ENCODE results near the gene CD81. TPM values are rescaled to one million over a fixed set of nuclear protein-coding genes. Genes with fewer than 3 reads are reported as not detected.
"Not testable (repeated sequence)": the region's sequence is repeated elsewhere in the genome, so short reads cannot be mapped to it uniquely, and the experiment has no call there.

Gene CD81
- 739 TPM for polyA plus RNA-seq (2012; ENCODE audit: insufficient read depth, insufficient read length, low read depth)

DNA sequence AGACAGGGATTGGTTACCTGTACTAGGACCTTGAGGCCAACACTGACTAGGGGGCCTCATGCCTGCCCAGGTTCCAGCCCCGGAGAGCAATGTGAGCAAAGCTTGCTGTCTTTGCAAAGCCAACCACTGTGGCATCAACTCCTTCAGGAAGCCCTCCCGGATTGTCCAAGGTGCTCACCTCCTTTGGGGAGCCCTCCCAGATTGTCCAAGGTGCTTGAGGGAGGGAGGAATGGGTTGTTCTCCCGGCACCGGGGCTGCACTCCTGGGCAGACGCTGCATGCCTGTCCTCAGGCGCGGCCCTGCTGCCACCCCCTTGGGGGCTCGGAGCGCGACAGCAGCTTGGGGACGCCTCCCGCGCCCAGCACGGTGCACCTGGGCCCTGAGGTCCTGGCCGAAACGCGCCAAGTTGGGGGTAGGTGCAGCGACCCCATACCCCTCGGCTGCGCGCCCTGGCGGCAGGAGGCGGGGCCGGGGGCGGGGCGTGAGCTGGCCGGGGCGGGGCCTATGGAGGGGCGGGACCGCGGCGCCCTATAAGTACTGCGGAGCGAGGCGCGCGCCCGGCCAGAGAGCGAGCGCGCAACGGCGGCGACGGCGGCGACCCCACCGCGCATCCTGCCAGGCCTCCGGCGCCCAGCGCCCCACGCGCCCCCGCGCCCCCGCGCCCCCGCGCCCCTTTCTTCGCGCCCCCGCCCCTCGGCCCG, at the start of gene CD81:
CD81 (plus strand) TSS at position 560 of the 701 bp plus-strand sequence. CDS start 240 bp downstream, outside the sequence.
- Histone ChIP-seq H3K4me3 (ENCODE audit: low read depth, low read length) (peak within 1 kb of the TSS; percentile 73), H3K27me3 (no peaks in the 10 kb centered on the region), H3K36me3 (no peaks in the 10 kb centered on the region; the same call in 1 of the 2 replicates), H3K4me1 (no peaks in the 10 kb centered on the region), H3K9me3 (no peaks in the 10 kb centered on the region)
- DNase-seq: peak; percentile 47
- TF ChIP-seq, protein P1, sequence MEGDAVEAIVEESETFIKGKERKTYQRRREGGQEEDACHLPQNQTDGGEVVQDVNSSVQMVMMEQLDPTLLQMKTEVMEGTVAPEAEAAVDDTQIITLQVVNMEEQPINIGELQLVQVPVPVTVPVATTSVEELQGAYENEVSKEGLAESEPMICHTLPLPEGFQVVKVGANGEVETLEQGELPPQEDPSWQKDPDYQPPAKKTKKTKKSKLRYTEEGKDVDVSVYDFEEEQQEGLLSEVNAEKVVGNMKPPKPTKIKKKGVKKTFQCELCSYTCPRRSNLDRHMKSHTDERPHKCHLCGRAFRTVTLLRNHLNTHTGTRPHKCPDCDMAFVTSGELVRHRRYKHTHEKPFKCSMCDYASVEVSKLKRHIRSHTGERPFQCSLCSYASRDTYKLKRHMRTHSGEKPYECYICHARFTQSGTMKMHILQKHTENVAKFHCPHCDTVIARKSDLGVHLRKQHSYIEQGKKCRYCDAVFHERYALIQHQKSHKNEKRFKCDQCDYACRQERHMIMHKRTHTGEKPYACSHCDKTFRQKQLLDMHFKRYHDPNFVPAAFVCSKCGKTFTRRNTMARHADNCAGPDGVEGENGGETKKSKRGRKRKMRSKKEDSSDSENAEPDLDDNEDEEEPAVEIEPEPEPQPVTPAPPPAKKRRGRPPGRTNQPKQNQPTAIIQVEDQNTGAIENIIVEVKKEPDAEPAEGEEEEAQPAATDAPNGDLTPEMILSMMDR (IDR thresholded peaks at IDR 0.05; ENCODE audit: low read depth, low read length): no peak

DNA sequence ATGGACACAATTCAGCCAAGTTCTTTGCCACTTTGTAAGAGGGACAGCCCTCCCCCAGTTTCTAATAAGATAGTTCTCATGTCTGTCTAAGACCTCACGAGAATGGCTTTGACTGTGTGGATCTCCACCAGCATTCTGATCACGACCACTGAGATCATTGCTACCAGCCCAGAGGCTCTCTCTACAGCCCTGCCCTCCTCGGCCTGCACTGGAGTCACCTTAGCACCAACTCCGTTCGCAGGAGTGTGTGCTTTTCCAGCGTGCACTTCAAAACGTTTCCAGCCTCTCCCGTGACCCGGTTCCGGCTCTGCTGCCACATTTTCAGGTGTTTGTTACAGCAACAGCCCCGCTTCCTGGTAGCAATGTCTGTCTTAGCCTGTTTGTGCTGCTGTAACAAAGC, 49.1 kb upstream of the CD81 start:
- TF ChIP-seq, protein P1 (IDR thresholded peaks at IDR 0.05; ENCODE audit: low read depth, low read length): no peak
- no peaks in the 10 kb centered on the region for H3K27me3 ChIP-seq
- no peak for DNase-seq
- no peak overlapping the region for H3K4me3 ChIP-seq (ENCODE audit: low read depth, low read length)
- no peaks in the 10 kb centered on the region for H3K9me3 ChIP-seq
- no peaks in the 10 kb centered on the region for H3K4me1 ChIP-seq
- H3K36me3 ChIP-seq: no peaks in the 10 kb centered on the region

DNA sequence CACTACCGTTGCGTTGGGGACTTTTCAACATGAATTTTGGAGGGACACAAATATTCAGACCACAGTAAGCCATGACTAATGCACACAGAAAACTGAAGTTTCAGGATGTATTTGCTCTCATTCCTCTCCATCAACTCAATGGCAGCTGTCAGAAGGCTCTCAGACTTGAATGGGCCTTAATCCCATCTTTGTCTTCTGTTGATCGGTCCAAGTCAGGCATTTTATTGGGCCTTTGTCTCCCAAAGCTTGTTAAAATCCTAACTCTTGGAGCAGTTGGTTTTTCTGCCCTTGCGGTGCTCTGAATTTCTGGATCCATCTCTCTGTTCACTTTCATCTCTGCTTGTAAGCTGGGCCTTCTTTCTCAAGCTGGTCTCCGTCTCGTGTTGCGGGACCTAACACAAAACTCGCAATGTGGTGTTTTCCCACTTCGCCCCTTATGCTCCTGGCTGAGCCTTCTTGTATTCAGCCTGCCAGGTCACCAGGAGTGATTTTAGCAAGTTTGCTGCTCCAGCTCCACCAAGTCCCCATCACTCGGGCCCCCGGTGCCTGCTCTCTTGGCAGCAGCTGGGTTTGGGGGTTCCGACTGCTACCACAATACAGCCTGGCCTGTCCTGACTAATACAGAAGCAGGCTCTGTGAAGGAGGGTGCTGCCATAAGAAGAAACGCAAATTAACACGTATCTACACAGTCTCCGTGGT, 48.3 kb upstream of the CD81 start:
- Histone ChIP-seq H3K4me3 (ENCODE audit: low read depth, low read length) (no peak overlapping the region), H3K36me3 (no peaks in the 10 kb centered on the region), H3K27me3 (no peaks in the 10 kb centered on the region), H3K4me1 (no peaks in the 10 kb centered on the region), H3K9me3 (no peaks in the 10 kb centered on the region)
- DNase-seq: no peak
- TF ChIP-seq, protein P1 (IDR thresholded peaks at IDR 0.05; ENCODE audit: low read depth, low read length): no peak

GRCh38 chr11:2329551-2329950, 47.6 kb upstream of the CD81 start:
- Histone ChIP-seq H3K27me3 (no peaks in the 10 kb centered on the region), H3K4me3 (ENCODE audit: low read depth, low read length) (no peak overlapping the region), H3K4me1 (no peaks in the 10 kb centered on the region), H3K36me3 (no peaks in the 10 kb centered on the region), H3K9me3 (no peaks in the 10 kb centered on the region)
- no peak for DNase-seq
- TF ChIP-seq, protein P1 (IDR thresholded peaks at IDR 0.05; ENCODE audit: low read depth, low read length): no peak

GRCh38 chr11:2330696-2331095, 46.4 kb upstream of the CD81 start:
- TF ChIP-seq, protein P1 (IDR thresholded peaks at IDR 0.05; ENCODE audit: low read depth, low read length): no peak
- no peaks in the 10 kb centered on the region for H3K36me3 ChIP-seq
- H3K4me1 ChIP-seq: no peaks in the 10 kb centered on the region
- no peak overlapping the region for H3K4me3 ChIP-seq (ENCODE audit: low read depth, low read length)
- no peaks in the 10 kb centered on the region for H3K9me3 ChIP-seq
- DNase-seq: no peak
- no peaks in the 10 kb centered on the region for H3K27me3 ChIP-seq

- Histone ChIP-seq H3K4me3 (ENCODE audit: low read depth, low read length) (no peak overlapping the region), H3K4me1 (no peaks in the 10 kb centered on the region), H3K9me3 (no peaks in the 10 kb centered on the region), H3K27me3 (no peaks in the 10 kb centered on the region), H3K36me3 (no peaks in the 10 kb centered on the region)
- DNase-seq: no peak
- TF ChIP-seq, protein P1 (IDR thresholded peaks at IDR 0.05; ENCODE audit: low read depth, low read length): no peak
Observed at GRCh38 chr11:2331404-2331803, 45.7 kb upstream of the CD81 start.

DNA sequence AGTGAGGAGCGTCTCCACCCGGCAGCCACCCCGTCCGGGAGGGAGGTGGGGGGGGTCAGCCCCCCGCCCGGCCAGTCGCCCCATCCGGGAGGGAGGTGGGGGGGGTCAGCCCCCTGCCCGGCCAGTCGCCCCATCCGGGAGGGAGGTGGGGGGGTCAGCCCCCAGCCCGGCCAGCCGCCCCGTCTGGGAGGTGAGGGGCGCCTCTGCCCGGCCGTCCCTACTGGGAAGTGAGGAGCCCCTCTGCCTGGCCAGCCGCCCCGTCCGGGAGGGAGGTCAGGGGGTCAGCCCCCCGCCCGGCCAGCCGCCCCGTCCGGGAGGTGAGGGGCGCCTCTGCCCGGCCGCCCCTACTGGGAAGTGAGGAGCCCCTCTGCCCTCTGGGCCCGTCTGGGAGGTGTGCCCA, 44.5 kb upstream of the CD81 start:
- H3K4me1 ChIP-seq; H3K4me3 ChIP-seq (ENCODE audit: low read depth, low read length): not testable (repeated sequence)

DNA sequence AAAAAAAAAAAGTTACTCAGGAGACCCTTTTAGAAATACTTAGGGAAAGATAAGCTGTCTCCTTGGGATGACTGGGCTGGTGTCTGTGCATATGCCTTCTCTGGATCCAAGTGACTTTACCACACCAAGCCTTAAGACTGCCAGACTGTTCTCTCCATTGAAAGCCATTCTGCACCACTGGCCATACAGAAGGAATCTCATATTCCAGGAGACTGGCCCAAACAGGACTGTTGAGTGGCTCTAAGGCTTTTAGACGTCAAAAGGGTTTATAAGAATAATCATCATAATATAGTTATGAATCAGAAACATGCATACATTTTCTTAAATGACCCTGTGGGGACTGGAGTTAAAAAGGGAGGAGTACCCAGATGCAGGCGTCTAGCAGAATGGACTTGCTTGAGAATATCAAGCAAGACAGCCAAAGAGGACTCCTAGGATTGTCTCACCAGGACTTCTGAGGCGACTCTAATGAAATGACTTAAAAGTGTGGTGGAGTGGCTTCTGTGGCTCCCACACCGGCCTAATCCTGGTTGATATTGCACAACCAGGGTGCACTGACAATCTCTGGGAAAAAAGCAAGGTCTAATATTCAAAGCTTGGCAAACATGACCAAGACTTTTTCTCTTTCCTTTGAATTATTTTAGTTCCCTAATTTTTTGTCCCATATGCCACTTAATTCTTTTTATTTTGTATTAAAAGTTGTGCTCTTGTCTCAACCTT, 43.5 kb upstream of the CD81 start:
- H3K27me3 ChIP-seq; H3K4me1 ChIP-seq; H3K4me3 ChIP-seq (ENCODE audit: low read depth, low read length); DNase-seq; H3K36me3 ChIP-seq; H3K9me3 ChIP-seq: not testable (repeated sequence)

More for the DNA sequence above, 44.5 kb upstream of the CD81 start:
- DNase-seq, H3K36me3 ChIP-seq, H3K9me3 ChIP-seq, H3K27me3 ChIP-seq: not testable (repeated sequence)

Measured in BE2C (cell line).